H1 (cell line): ENCODE data around the gene CMTM5. TPM values are rescaled to one million over a fixed set of nuclear protein-coding genes. Genes with fewer than 3 reads are reported as not detected.

Source experiments
- BACH1 ChIP-seq: IDR thresholded peaks from 2 replicates; pipeline ENCODE4 v1.6.1; 2012; ENCODE audit warnings: low read length, improper control_type of control experiment
- BCL11A ChIP-seq, 2 experiments: IDR thresholded peaks; one replicate each; pipeline ENCODE4 v1.6.1; 2011; ENCODE audit warnings: low read depth in 2 of 2, low read length in 2 of 2, mild to moderate bottlenecking in 2 of 2
- CREB1 ChIP-seq: IDR thresholded peaks from 2 replicates; pipeline ENCODE4 v1.6.1; 2012; ENCODE audit warnings: inconsistent platforms
- EP300 ChIP-seq, 2 experiments: IDR thresholded peaks; 1 replicate in 1 of 2; 2 replicates in 1 of 2; pipeline ENCODE4 v1.6.1; 2011 to 2012; ENCODE audit warnings: low read depth in 2 of 2, low read length in 2 of 2, mild to moderate bottlenecking in 2 of 2, borderline replicate concordance in 1 of 2, inconsistent platforms in 1 of 2, moderate library complexity in 1 of 2
- HDAC2 ChIP-seq, 2 experiments: fragments of 300-600 bp in 1 of 2; sonication (generic) in 1 of 2; IDR thresholded peaks; 2 replicates each; pipeline ENCODE4 v1.6.1; 2011 to 2012; ENCODE audit warnings: low read depth in 2 of 2, low read length in 2 of 2, mild to moderate bottlenecking in 2 of 2, moderate library complexity in 2 of 2, borderline replicate concordance in 1 of 2, inconsistent platforms in 1 of 2
- MAX ChIP-seq: IDR thresholded peaks from 2 replicates; pipeline ENCODE4 v1.6.1; 2012; ENCODE audit warnings: inconsistent platforms
- RXRA ChIP-seq: IDR thresholded peaks from 2 replicates; pipeline ENCODE4 v1.6.1; 2011; ENCODE audit warnings: low read depth, mild to moderate bottlenecking, low read length, moderate library complexity; ENCODE audit not compliant: insufficient read depth
- SP4 ChIP-seq: IDR thresholded peaks from 2 replicates; pipeline ENCODE4 v1.6.1; 2012; ENCODE audit warnings: low read length, inconsistent platforms
- polyA plus RNA-seq, 7 experiments: library from polyadenylated mRNA; depleted of rRNA in 3 of 7; stranded (reverse) in 5 of 7; unstranded in 2 of 7; fragments of >200 nt in 5 of 7; fragments of 200-250 nt in 2 of 7; gene quantifications; 1 replicate in 5 of 7; 2 replicates in 1 of 7; 4 replicates in 1 of 7; pipeline versions ENCODE4 v1.2.1 to v1.2.3, GENCODE V29; 2011 to 2013; ENCODE audit warnings: missing spikeins in 2 of 7, mixed read lengths in 2 of 7
- total RNA-seq: library from RNA; stranded (reverse); fragmentation: NEBNext Ultra II Directional; extraction: Animal tissue kit (Norgen Biotek cat#: 25700); gene quantifications from 2 replicates; pipeline ENCODE4 v1.2.1, GENCODE V29; 2021

CMTM5 gene
- total and polyA plus RNA-seq, 2 of the 8 experiments (the other 6 are each of a cell fraction or from before 2014, with no cell fraction given), result 2.1 TPM; not detected in 1

- TF ChIP-seq EP300 (IDR thresholded peaks at IDR 0.05; ENCODE audit: borderline replicate concordance in 1 of 2, low read depth in 2 of 2, low read length in 2 of 2), result no peak
- no peak for TF ChIP-seq BCL11A (IDR thresholded peaks at IDR 0.05; ENCODE audit: low read depth in 2 of 2, low read length in 2 of 2)
- TF ChIP-seq SP4, result no peak
- TF ChIP-seq RXRA, result no peak
- TF ChIP-seq BACH1, result no peak
- no peak for TF ChIP-seq MAX
- TF ChIP-seq CREB1, result no peak
- TF ChIP-seq HDAC2 (IDR thresholded peaks at IDR 0.05; ENCODE audit: borderline replicate concordance in 1 of 2, low read depth in 2 of 2, low read length in 2 of 2), result no peak
These were observed 37.2 kb upstream of the CMTM5 start (continued) for GRCh38 chr14:23339506-23340268.
